GM18498 (cell line): Measurements from ENCODE around the gene MEGF6.

Experiments used
- ATAC-seq: cut with Tn5 transposase; IDR thresholded peaks from one replicate; pipeline ENCODE4 v1.9.1; 2021; ENCODE audit warnings: mild to moderate bottlenecking, moderate library complexity; ENCODE audit not compliant: unreplicated experiment

The MEGF6 gene

DNA sequence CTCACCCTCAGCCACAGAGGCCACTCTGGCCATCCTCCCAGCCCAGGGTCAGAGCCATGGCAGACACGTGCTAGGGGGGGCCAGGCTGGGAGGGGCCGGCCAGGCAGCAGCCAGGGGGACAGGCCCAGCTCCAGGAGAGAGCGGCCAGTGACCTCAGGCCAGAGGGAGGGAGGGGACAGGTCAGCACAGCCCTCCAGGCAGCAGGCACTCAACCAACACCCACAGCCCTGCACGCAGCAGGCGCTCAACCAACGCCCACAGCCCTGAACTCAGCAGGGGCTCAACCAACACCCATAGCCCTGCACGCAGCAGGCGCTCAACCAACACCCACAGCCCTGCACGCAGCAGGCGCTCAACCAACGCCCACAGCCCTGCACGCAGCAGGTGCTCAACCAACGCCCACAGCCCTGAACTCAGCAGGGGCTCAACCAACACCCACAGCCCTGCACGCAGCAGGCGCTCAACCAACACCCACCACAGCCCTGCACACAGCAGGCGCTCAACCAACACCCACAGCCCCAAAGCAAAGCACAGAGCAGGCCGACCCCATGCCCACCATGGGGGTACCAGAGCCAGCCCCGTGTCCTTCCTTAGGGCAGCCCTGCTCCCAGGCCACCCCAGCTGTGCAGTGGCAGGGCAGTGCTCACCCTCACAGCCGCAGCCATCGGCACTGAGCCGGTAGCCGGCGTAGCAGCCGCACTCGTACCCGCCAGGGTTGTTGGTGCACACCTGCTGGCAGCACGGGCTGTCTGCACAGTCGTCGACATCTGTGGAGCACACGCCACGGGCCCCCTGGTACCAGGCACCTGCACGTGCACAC lies 101.0 kb downstream of the MEGF6 start:
- no peak for ATAC-seq

GRCh38 chr1:3509721-3510120 lies 101.6 kb downstream of the MEGF6 start:
- no peak for ATAC-seq

GRCh38 chr1:3508757-3509415 lies 102.4 kb downstream of the MEGF6 start:
- ATAC-seq, result no peak

DNA sequence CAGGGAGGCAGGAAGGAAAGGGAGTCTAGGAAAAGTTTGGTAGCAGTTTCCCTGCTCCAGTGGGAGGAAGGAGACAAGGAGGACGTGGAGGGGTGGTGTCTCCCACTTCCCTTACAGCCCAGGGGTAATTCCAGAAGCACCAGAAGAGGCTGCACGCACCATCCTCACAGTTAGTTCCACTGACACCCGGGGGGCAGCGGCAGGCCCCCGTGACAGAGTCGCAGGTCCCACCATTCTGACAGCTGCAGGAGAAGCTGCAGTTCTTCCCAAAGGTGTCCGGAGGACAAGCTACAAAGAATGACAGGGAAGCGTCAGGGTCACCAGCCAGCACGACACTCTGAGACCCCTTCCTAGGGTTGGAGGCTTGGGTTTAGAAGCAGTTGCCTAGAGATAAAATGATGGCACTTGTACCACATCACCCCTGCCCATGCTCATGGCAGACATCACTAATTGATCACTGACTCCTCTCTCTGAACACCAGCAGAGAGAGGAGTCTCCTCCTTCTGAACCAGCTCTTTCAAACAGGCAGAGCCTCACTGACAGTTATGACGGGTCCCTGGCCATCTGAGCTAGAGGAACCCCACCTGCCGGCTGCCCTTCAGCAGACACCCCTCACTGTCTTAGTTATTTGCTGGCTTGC lies 103.6 kb downstream of the MEGF6 start:
- no peak for ATAC-seq

- no peak for ATAC-seq
These were observed 104.4 kb downstream of the MEGF6 start for GRCh38 chr1:3506943-3507342.

GRCh38 chr1:3506041-3506440 lies 105.3 kb downstream of the MEGF6 start:
- no peak for ATAC-seq

DNA sequence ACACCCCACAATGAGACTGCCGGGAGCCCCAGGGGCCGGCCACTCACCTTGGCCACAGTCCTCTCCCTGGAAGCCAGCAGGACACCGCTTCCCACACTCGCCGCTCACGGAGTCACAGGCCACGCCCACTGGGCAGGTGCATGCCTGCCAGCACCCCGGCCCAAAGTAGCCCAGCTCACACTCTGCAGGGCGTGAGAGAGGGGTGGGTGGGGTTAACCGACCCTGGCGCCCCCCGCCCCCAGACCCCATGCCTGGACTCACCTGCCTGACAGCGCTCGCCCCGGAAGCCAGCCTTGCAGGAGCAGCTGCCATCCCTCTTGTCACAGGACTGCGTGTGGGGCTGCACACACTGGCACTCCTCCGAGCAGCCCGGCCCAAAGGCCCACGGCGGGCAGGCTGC lies 106.1 kb downstream of the MEGF6 start:
- ATAC-seq, result no peak

- ATAC-seq, result no peak
These were observed 106.5 kb downstream of the MEGF6 start for GRCh38 chr1:3504822-3505153.

DNA sequence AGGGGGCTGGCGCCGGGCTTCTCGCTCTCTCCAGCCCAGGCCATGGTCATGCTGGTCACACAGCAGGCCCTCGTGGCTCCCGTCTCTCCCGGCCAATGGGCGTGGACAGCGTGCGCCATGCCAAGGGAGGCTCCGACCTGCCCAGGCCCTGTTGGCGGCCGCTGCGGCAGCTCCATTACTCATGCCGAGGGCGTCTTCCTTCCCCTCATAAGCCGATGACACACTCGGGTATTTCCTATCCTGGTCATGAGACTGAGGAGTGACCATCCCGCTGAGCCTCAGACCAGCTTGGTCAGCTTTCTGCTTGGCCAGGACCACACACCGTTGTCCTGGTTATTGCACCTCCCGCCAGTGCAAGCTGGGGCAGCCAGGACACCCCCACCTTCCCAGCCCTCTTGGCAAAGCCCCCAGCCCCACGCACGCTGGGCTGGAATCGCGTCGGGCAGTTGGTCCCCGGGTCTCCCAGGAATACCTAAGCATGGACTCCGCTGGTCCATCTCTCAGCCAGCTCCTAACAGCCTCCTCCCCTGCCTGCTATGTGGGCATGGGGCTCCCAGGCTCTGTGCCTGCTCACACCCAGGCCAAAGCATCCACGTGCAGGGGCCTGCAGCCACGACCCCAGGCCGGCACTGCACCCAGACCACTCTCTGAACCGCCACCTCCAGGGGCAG lies 107.0 kb downstream of the MEGF6 start:
- ATAC-seq, result no peak

DNA sequence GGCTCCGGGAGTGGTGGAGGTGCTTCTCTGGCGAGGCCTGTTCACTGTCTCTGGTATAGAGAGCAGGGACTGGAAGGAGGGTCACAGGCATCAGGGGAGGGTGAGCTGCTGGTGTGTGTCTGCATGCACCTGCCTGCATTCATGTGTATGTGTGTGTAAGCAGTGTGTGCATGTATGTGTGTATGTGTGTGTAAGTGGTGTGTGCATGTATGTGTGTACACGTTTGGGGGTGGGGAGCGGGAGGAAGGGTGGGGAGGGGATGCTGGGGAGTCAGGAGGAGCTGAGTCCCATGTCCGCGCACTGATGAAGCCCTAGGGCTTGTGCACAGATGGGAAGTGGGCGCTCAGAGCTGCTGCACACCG lies 107.8 kb downstream of the MEGF6 start:
- ATAC-seq, result no peak

DNA sequence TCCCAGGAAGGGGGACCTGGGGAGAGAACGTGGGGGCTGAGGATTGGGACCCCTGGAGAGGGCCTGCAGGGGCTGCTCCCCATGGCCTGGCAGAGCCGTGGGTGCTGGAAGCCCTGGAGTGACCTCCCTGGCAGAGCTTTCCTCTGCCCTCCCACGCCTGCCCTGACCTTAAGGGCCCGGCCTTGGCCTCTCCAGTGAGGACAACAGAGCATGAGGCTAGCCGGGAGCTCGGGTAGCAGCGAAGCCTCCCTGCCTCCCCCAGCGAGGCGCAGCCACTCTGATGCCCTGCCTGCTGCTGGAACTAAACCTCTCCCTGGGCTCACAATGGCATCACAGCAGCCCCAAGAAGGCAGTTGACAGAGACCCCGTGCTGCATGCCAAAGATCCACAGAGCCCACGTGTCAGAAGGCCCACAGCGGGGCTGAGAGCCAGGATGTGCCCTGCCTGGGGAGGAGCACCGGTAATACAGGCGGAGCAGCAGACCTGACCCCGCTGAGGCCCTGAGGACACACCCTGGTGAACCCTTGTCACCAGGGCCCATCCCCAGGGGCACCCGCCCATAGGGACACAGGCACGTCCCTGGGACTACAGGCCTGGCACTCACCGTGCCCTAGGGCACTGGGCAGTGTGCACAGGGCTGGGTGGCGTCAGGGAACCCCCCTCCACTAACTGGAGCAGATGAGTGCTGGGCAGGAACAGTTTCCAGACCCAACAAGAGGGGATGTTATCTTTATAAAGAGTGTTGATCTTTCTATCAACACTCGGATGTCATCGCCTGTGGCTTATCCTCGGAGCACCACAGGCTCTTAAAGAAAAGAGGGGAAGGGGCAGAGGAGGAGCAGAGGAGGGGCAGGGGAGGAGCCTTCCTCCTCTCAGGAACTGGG lies 108.4 kb downstream of the MEGF6 start:
- no peak for ATAC-seq

GRCh38 chr1:3501856-3502640 lies 109.3 kb downstream of the MEGF6 start:
- no peak for ATAC-seq

- no peak for ATAC-seq
These were observed 109.9 kb downstream of the MEGF6 start for GRCh38 chr1:3501437-3501836.

GRCh38 chr1:3500265-3500835 lies 111.0 kb downstream of the MEGF6 start:
- no peak for ATAC-seq

DNA sequence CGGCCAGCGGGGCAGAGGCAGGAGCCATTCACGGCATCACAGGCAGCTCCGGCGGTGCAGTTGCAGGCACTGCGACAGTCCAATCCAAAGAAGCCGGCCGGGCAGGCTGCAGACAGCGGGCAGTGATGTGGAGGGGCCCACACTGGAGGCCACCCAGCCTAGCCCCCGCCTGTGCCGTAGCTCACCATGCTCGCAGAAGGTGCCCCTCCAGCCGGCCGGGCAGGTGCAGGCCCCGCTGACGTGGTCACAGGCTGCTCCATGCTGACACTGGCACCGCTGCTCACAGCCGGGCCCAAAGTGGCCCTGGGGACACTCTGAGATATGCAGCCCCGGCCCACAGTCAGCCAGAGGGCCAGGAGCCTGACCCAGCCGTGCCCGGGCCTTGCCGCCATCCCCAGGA lies 111.7 kb downstream of the MEGF6 start:
- no peak for ATAC-seq

DNA sequence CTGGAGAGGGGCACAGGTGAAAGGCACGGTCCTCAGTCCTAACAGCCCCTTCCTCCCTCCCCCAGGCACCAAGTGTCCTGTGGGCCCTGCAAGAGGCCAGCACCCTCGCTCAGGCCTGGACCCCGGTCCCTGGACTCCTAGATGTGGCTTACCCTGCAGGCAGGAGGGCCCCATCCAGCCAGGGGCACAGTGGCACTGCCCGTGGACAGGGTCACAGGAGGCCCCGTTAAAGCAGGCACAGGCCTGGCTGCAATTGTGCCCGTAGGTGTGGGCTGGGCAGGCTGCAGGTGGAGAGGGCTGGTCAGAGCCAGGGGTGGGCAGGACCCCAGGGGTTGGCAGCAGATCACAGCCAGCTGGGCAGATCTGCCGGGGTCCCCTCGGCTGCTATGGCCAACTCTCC lies 112.3 kb downstream of the MEGF6 start:
- ATAC-seq, result no peak

DNA sequence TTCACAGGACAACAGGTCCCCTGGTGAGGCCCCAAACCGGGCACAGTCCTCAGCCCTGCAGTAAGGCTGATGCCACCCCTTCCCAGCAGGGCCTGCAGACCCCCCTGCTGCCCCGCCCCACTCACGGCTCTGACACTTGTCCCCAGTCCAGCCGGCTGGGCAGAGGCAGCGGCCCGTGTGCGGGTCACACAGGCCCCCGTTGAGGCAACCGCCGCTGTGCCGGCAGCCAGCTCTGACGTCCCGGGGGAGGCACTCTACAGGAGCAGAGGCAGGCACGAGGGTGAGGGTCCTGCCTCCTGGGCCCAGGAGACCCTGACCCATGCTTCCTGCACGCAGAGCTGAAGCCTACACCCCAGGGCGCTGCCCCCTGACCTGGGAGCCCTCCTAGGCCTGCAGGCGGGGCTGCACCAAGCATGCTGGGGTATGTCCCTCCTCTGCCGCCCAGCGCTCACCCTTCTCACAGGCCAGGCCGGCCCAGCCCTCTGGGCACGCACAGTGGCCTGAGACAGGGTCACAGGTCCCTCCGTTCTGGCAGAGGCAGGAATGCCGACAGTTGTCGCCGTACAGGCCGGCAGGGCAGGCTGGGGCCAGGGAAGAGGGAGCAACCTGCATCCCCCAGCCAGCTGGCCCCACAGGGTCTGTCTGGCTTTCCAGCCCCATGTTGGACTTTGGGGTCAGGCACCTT lies 112.9 kb downstream of the MEGF6 start:
- ATAC-seq, result no peak

GRCh38 chr1:3497521-3497920 lies 113.8 kb downstream of the MEGF6 start:
- no peak for ATAC-seq

GRCh38 chr1:3496916-3497315 lies 114.4 kb downstream of the MEGF6 start:
- ATAC-seq, result no peak
